A673 (cell line): ENCODE measurements around the gene MLPH. TPM values are rescaled to one million over a fixed set of nuclear protein-coding genes. Genes with fewer than 3 reads are reported as not detected.

Experiments used
- BruUV-seq: library from RNA; stranded (reverse); fragments of 400-500 nt; replicated peaks from 2 replicates; lab custom pipeline; 2021; lab: Mats Ljungman, UMichigan
- CTCF ChIA-PET: fragments of 300-600 bp; sonication (Branson Sonifier 250); formaldehyde crosslinking; loops from one replicate; lab custom pipeline; 2022; ENCODE audit warnings: antibody characterized with exemption; lab: Charles Lee
- POLR2A ChIA-PET: fragments of 300-600 bp; sonication (Branson Sonifier 250); formaldehyde crosslinking; loops from one replicate; lab custom pipeline; 2022; ENCODE audit warnings: antibody characterized with exemption; ENCODE audit not compliant: low non-redundant PET; lab: Charles Lee
- DNase-seq: peaks from one replicate; pipeline ENCODE4 v3.0.0-alpha.2; 2015; ENCODE audit warnings: low spot score
- H3K27ac ChIP-seq: fragments of 200-600 bp; sonication (generic); 2 replicates; pipeline ENCODE4 v1.5.1; 2016; ENCODE audit warnings: mixed run types, low read depth, mild to moderate bottlenecking, mixed read lengths, antibody characterized with exemption, low read length; ENCODE audit not compliant: poor library complexity, severe bottlenecking
- H3K27me3 ChIP-seq: fragments of 200-600 bp; sonication (generic); replicated peaks from 2 replicates; pipeline ENCODE4 v1.6.1; 2017; ENCODE audit warnings: mixed run types, low read depth, mild to moderate bottlenecking, mixed read lengths, antibody characterized with exemption, low read length; ENCODE audit not compliant: insufficient read depth, poor library complexity
- H3K36me3 ChIP-seq: fragments of 200-600 bp; sonication (generic); 2 replicates; pipeline ENCODE4 v1.6.1; 2016; ENCODE audit warnings: mixed run types, mild to moderate bottlenecking, mixed read lengths, antibody characterized with exemption, low read length; ENCODE audit not compliant: insufficient read depth, poor library complexity, severe bottlenecking
- H3K4me1 ChIP-seq: fragments of 200-600 bp; sonication (generic); 2 replicates; pipeline ENCODE4 v1.6.1; 2017; ENCODE audit warnings: mixed run types, mild to moderate bottlenecking, mixed read lengths, antibody characterized with exemption, low read length; ENCODE audit not compliant: insufficient read depth, poor library complexity, severe bottlenecking
- H3K4me3 ChIP-seq: fragments of 200-600 bp; sonication (generic); 2 replicates; pipeline ENCODE4 v1.5.1; 2016; ENCODE audit warnings: low read depth, mixed run types, mild to moderate bottlenecking, mixed read lengths, low read length; ENCODE audit not compliant: poor library complexity, severe bottlenecking
- H3K9me3 ChIP-seq: fragments of 200-600 bp; sonication (generic); 2 replicates; pipeline ENCODE4 v1.6.1; 2016; ENCODE audit warnings: mixed run types, low read depth, mild to moderate bottlenecking, mixed read lengths, antibody characterized with exemption, low read length; ENCODE audit not compliant: poor library complexity, severe bottlenecking
- EZH2 ChIP-seq: fragments of 200-600 bp; sonication (generic); IDR thresholded peaks from 2 replicates; pipeline ENCODE4 v1.6.1; 2017; ENCODE audit warnings: borderline replicate concordance, low read depth, mild to moderate bottlenecking, mixed read lengths, antibody characterized with exemption, low read length; ENCODE audit not compliant: poor library complexity, severe bottlenecking
- intact Hi-C: fragments of 100-400 bp; cut with micrococcal nuclease; formaldehyde crosslinking; loops from one replicate; pipeline ENCODE4 v1.10.0; 2022; ENCODE audit not compliant: unreplicated experiment
- total RNA-seq: library from RNA; stranded (reverse); gene quantifications from 2 replicates; pipeline ENCODE4 v1.2.3, GENCODE V29; 2021
- TF ChIP-seq, protein P1 (sequence below): fragments of 300-800, 200-600 bp; sonication (generic); conservative IDR thresholded peaks from 2 replicates; pipeline ENCODE4 v1.5.1; 2017; ENCODE audit warnings: low read depth, mild to moderate bottlenecking, antibody characterized with exemption, low read length, moderate library complexity, mixed read lengths

The MLPH gene
- total RNA-seq, 1 experiment from 2014 or later: not detected

DNA sequence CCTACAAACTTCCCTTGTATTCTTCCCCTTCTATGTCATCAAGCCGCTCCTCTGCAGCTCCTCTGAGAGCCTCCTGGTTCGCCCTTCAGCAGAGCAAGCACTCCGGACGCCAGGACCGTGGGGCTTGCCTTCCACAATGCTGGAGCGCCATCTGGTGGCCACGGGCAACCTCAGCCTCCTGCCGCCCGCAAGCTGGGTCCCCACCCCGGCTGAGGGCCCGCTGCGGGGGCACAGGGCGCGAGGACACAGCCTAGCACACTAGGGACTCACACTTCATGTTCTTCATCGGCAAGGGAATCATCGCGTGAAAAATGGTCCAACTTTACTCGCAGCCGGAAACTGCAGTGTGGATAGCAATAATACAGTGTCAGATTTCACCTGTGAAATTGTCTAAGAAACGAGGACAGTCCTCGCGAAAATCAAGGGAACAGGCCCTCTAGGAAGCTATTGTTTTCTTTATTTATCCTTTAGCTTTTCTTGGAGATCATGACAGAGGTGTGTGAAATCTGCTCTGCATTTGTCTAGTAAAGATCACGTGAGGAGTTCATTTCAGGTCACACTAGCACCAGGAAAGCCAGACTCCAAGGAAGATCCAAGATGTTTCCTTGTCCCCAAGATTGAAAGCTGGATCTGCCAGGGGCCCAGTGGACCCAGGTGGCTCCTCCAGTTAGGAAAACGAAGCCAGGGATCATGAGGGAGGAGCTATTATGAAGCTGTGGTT is 85.1 kb downstream of the MLPH start:
- peak; percentile 92 for DNase-seq
- intact Hi-C loops: loop anchor here (1.0 kb wide), 3 partner anchors 60 to 418 kb away; no protein-coding TSS in a partner anchor
- Histone ChIP-seq H3K27ac (no peak overlapping the region), H3K4me1 (no peaks in the 10 kb centered on the region), H3K27me3 (no peaks in the 10 kb centered on the region), H3K36me3 (no peaks in the 10 kb centered on the region), H3K4me3 (no peak overlapping the region), H3K9me3 (no peaks in the 10 kb centered on the region)
- BruUV-seq: no TSS peak
- ChIA-PET CTCF (interaction anchor here (0.5 to 2.0 kb wide), 22 partner anchors 9 to 587 kb away, joined by 3 to 62 read pairs (median 4); partner anchors contain the start of gene COPS8), POLR2A (no interaction called here)
- TF ChIP-seq, protein P1, sequence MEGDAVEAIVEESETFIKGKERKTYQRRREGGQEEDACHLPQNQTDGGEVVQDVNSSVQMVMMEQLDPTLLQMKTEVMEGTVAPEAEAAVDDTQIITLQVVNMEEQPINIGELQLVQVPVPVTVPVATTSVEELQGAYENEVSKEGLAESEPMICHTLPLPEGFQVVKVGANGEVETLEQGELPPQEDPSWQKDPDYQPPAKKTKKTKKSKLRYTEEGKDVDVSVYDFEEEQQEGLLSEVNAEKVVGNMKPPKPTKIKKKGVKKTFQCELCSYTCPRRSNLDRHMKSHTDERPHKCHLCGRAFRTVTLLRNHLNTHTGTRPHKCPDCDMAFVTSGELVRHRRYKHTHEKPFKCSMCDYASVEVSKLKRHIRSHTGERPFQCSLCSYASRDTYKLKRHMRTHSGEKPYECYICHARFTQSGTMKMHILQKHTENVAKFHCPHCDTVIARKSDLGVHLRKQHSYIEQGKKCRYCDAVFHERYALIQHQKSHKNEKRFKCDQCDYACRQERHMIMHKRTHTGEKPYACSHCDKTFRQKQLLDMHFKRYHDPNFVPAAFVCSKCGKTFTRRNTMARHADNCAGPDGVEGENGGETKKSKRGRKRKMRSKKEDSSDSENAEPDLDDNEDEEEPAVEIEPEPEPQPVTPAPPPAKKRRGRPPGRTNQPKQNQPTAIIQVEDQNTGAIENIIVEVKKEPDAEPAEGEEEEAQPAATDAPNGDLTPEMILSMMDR: peak; percentile 99
- no peak for TF ChIP-seq EZH2

DNA sequence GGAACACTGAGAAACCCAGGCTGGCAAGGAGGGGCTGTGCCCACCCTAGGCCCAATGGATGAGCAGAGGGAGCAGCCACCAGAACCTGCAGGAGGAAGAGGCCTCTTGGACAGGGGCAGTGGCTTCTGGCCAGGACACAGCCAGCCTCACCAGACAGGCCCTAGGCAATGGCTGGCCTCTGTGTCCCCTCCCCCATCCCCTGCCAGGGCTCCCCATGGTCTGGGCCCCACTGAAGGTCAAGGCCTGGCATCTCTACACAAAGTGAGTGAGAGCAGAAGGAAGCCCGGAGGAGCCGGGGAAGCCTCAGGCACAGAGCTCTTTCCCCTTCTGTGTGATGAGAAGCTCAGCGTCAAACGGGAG is 85.7 kb downstream of the MLPH start:
- no peak for DNase-seq
- ChIA-PET CTCF (interaction anchor here (0.6 to 2.0 kb wide), 6 partner anchors 60 to 586 kb away, joined by 3 to 62 read pairs (median 4); no protein-coding TSS in a partner anchor), POLR2A (no interaction called here)
- no peaks in the 10 kb centered on the region for H3K27me3 ChIP-seq
- no peak overlapping the region for H3K4me3 ChIP-seq
- no peaks in the 10 kb centered on the region for H3K9me3 ChIP-seq
- H3K4me1 ChIP-seq: no peaks in the 10 kb centered on the region
- BruUV-seq: no TSS peak
- no peaks in the 10 kb centered on the region for H3K36me3 ChIP-seq
- H3K27ac ChIP-seq: no peak overlapping the region
- intact Hi-C loops: loop anchor here (1.0 kb wide), 3 partner anchors 60 to 418 kb away; no protein-coding TSS in a partner anchor
- TF ChIP-seq, protein P1: no peak
- no peak for TF ChIP-seq EZH2

DNA sequence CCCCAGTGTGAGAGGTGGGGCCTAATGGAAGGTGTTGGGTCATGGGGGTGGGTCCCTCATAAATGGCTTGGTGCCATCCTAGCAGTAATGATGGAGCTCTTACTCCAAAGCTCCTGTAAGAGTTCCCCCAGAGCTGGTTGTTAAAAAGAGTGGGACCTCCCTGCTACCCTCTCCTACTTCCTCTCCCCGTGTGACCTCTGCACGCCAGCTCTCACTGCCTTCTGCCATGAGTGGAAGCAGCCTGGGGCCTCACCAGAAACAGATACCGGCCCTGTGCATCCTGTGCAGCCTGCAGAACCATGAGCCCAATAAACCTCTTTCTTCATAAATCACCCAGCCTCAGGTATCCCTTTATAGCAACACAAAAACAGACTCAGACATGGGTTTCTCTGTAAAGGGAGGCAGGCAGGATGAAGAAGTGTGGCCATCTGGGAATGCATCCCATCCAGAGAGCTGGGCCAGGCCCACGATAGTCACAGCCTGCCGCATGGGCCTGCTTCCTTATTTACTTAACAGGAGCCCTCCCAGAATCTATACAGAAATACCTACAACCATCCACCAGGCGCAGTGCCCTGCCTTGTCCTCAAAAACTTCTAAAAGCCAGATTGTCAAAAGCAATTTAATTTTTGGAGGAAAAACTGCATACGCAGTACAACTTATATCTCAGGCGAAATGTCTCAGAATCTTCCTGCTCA is 86.8 kb downstream of the MLPH start:
- POLR2A ChIA-PET: no interaction called here
- intact Hi-C loops: no loop called here
- H3K4me3 ChIP-seq: no peak overlapping the region
- BruUV-seq: no TSS peak
- no peaks in the 10 kb centered on the region for H3K36me3 ChIP-seq
- CTCF ChIA-PET: interaction anchor here (0.7 to 1.4 kb wide), 2 partner anchors 9 to 61 kb away, joined by 3 to 8 read pairs; no protein-coding TSS in a partner anchor
- no peaks in the 10 kb centered on the region for H3K9me3 ChIP-seq
- no peaks in the 10 kb centered on the region for H3K4me1 ChIP-seq
- no peaks in the 10 kb centered on the region for H3K27me3 ChIP-seq
- no peak for TF ChIP-seq EZH2
- TF ChIP-seq, protein P1: no peak
- H3K27ac ChIP-seq: no peak overlapping the region
- no peak for DNase-seq
